Stimulated activated CD8-positive, alpha-beta memory T cell treated with anti-CD3 and anti-CD28 coated beads, Interleukin-4, amount 100 ng/mL, for 1 hour (primary cell): ENCODE measurements around the gene RIPPLY1.

ENCODE experiments used
- DNase-seq, 2 donors: peaks; one replicate each; pipeline ENCODE4 v3.0.0-alpha.2; 2020; ENCODE audit warnings: low read depth in 2 of 2, low spot score in 1 of 2

The RIPPLY1 gene

GRCh38 chrX:106903291-106903824 is at the start of gene RIPPLY1:
TSS of gene RIPPLY1 (minus strand) at chrX:106903341. CDS start at chrX:106903287, 54 bp downstream.
- DNase-seq, result no peak

GRCh38 chrX:106952538-106952937 is 49.4 kb upstream of the RIPPLY1 start:
- DNase-seq, result no peak

- DNase-seq, result no peak
Measured at GRCh38 chrX:106952089-106952488, 48.9 kb upstream of the RIPPLY1 start.

GRCh38 chrX:106951230-106951629 is 48.1 kb upstream of the RIPPLY1 start:
- no peak for DNase-seq

- no peak for DNase-seq
Measured at GRCh38 chrX:106950381-106950780, 47.2 kb upstream of the RIPPLY1 start.

GRCh38 chrX:106949366-106949765 is 46.2 kb upstream of the RIPPLY1 start:
- no peak for DNase-seq

- DNase-seq, result no peak
Measured at GRCh38 chrX:106948641-106949040, 45.5 kb upstream of the RIPPLY1 start.

- no peak for DNase-seq
Measured at GRCh38 chrX:106946464-106946863, 43.3 kb upstream of the RIPPLY1 start.

GRCh38 chrX:106940068-106940467 is 36.9 kb upstream of the RIPPLY1 start:
- no peak for DNase-seq

- no peak for DNase-seq
Measured at GRCh38 chrX:106939566-106939965, 36.4 kb upstream of the RIPPLY1 start.

GRCh38 chrX:106936246-106936645 is 33.1 kb upstream of the RIPPLY1 start:
- no peak for DNase-seq

- no peak for DNase-seq
Measured at GRCh38 chrX:106935175-106935574, 32.0 kb upstream of the RIPPLY1 start.

GRCh38 chrX:106933538-106933961 is 30.4 kb upstream of the RIPPLY1 start:
- no peak for DNase-seq

- DNase-seq, result no peak
Measured at GRCh38 chrX:106932960-106933537, 29.9 kb upstream of the RIPPLY1 start.

GRCh38 chrX:106932492-106932923 is 29.4 kb upstream of the RIPPLY1 start:
- no peak for DNase-seq

- DNase-seq, result no peak
Measured at GRCh38 chrX:106931831-106932491, 28.8 kb upstream of the RIPPLY1 start.

- DNase-seq, result no peak
Measured at GRCh38 chrX:106928227-106928626, 25.1 kb upstream of the RIPPLY1 start.

GRCh38 chrX:106927700-106928099 is 24.6 kb upstream of the RIPPLY1 start:
- DNase-seq, result no peak

GRCh38 chrX:106927023-106927422 is 23.9 kb upstream of the RIPPLY1 start:
- DNase-seq, result no peak

- DNase-seq, result no peak
Measured at GRCh38 chrX:106921637-106922036, 18.5 kb upstream of the RIPPLY1 start.

- DNase-seq, result no peak
Measured at GRCh38 chrX:106919932-106920452, 16.9 kb upstream of the RIPPLY1 start, which contains the start of gene CLDN2. TSS of gene CLDN2 (plus strand) at chrX:106920402. CDS start at chrX:106928229, 7,827 bp downstream.

- no peak for DNase-seq
Measured at GRCh38 chrX:106917830-106918500, 14.8 kb upstream of the RIPPLY1 start.
